ENCODE measurements around the gene PDXK. TPM values are rescaled to one million over a fixed set of nuclear protein-coding genes. Genes with fewer than 3 reads are reported as not detected.
A peak's percentile ranks its signal among the peaks of the same experiment; 100 is the strongest.

The PDXK gene
- total and polyA plus RNA-seq, 2 of the 13 experiments (the other 11 are each of a cell fraction or from before 2014, with no cell fraction given): 114 to 184 TPM

- TF ChIP-seq ZNF598 (CRISPR knock-in tag; IDR thresholded peaks at IDR 0.05; ENCODE audit: borderline replicate concordance) (no peak; the same call in 1 of the 2 replicates), HOXA3 (CRISPR knock-in tag; IDR thresholded peaks at IDR 0.05) (peak; percentile 23; the same call in 1 of the 2 replicates), NFE2 (CRISPR knock-in tag; IDR thresholded peaks at IDR 0.05) (no peak), FOXK2 (IDR thresholded peaks at IDR 0.05) (no peak), ONECUT2 (CRISPR knock-in tag; IDR thresholded peaks at IDR 0.05) (no peak), TSC22D2 (CRISPR knock-in tag; IDR thresholded peaks at IDR 0.05; ENCODE audit: borderline replicate concordance) (no peak), ISL2 (CRISPR knock-in tag; IDR thresholded peaks at IDR 0.05) (no peak), PCBP1 (IDR thresholded peaks at IDR 0.05; ENCODE audit: borderline replicate concordance, low read depth, low read length) (no peak), ERF (CRISPR knock-in tag; IDR thresholded peaks at IDR 0.05) (0 out of 2 replicates have a peak, but pooled peaks have one; percentile 28), EEA1 (CRISPR knock-in tag; IDR thresholded peaks at IDR 0.05; ENCODE audit: borderline replicate concordance) (0 out of 2 replicates have a peak, but pooled peaks have one; percentile 63), RAD51 (IDR thresholded peaks at IDR 0.05; ENCODE audit: borderline replicate concordance) (no peak)
- TF ChIP-seq, protein P1, sequence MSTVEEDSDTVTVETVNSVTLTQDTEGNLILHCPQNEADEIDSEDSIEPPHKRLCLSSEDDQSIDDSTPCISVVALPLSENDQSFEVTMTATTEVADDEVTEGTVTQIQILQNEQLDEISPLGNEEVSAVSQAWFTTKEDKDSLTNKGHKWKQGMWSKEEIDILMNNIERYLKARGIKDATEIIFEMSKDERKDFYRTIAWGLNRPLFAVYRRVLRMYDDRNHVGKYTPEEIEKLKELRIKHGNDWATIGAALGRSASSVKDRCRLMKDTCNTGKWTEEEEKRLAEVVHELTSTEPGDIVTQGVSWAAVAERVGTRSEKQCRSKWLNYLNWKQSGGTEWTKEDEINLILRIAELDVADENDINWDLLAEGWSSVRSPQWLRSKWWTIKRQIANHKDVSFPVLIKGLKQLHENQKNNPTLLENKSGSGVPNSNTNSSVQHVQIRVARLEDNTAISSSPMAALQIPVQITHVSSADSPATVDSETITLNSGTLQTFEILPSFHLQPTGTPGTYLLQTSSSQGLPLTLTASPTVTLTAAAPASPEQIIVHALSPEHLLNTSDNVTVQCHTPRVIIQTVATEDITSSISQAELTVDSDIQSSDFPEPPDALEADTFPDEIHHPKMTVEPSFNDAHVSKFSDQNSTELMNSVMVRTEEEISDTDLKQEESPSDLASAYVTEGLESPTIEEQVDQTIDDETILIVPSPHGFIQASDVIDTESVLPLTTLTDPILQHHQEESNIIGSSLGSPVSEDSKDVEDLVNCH (CRISPR knock-in tag; IDR thresholded peaks at IDR 0.05): no peak
- TF ChIP-seq, protein P2, sequence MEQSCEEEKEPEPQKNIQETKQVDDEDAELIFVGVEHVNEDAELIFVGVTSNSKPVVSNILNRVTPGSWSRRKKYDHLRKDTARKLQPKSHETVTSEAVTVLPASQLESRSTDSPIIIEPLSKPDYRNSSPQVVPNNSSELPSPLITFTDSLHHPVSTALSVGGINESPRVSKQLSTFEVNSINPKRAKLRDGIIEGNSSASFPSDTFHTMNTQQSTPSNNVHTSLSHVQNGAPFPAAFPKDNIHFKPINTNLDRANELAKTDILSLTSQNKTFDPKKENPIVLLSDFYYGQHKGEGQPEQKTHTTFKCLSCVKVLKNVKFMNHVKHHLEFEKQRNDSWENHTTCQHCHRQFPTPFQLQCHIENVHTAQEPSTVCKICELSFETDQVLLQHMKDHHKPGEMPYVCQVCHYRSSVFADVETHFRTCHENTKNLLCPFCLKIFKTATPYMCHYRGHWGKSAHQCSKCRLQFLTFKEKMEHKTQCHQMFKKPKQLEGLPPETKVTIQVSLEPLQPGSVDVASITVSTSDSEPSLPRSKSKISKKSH (CRISPR knock-in tag; IDR thresholded peaks at IDR 0.05; ENCODE audit: borderline replicate concordance): no peak
- TF ChIP-seq, protein P3, sequence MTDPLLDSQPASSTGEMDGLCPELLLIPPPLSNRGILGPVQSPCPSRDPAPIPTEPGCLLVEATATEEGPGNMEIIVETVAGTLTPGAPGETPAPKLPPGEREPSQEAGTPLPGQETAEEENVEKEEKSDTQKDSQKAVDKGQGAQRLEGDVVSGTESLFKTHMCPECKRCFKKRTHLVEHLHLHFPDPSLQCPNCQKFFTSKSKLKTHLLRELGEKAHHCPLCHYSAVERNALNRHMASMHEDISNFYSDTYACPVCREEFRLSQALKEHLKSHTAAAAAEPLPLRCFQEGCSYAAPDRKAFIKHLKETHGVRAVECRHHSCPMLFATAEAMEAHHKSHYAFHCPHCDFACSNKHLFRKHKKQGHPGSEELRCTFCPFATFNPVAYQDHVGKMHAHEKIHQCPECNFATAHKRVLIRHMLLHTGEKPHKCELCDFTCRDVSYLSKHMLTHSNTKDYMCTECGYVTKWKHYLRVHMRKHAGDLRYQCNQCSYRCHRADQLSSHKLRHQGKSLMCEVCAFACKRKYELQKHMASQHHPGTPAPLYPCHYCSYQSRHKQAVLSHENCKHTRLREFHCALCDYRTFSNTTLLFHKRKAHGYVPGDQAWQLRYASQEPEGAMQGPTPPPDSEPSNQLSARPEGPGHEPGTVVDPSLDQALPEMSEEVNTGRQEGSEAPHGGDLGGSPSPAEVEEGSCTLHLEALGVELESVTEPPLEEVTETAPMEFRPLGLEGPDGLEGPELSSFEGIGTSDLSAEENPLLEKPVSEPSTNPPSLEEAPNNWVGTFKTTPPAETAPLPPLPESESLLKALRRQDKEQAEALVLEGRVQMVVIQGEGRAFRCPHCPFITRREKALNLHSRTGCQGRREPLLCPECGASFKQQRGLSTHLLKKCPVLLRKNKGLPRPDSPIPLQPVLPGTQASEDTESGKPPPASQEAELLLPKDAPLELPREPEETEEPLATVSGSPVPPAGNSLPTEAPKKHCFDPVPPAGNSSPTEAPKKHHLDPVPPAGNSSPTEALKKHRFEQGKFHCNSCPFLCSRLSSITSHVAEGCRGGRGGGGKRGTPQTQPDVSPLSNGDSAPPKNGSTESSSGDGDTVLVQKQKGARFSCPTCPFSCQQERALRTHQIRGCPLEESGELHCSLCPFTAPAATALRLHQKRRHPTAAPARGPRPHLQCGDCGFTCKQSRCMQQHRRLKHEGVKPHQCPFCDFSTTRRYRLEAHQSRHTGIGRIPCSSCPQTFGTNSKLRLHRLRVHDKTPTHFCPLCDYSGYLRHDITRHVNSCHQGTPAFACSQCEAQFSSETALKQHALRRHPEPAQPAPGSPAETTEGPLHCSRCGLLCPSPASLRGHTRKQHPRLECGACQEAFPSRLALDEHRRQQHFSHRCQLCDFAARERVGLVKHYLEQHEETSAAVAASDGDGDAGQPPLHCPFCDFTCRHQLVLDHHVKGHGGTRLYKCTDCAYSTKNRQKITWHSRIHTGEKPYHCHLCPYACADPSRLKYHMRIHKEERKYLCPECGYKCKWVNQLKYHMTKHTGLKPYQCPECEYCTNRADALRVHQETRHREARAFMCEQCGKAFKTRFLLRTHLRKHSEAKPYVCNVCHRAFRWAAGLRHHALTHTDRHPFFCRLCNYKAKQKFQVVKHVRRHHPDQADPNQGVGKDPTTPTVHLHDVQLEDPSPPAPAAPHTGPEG (CRISPR knock-in tag; IDR thresholded peaks at IDR 0.05): no peak
- TF ChIP-seq, protein P4, sequence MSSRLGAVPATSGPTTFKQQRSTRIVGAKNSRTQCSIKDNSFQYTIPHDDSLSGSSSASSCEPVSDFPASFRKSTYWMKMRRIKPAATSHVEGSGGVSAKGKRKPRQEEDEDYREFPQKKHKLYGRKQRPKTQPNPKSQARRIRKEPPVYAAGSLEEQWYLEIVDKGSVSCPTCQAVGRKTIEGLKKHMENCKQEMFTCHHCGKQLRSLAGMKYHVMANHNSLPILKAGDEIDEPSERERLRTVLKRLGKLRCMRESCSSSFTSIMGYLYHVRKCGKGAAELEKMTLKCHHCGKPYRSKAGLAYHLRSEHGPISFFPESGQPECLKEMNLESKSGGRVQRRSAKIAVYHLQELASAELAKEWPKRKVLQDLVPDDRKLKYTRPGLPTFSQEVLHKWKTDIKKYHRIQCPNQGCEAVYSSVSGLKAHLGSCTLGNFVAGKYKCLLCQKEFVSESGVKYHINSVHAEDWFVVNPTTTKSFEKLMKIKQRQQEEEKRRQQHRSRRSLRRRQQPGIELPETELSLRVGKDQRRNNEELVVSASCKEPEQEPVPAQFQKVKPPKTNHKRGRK (CRISPR knock-in tag; IDR thresholded peaks at IDR 0.05): no peak
These were observed 15.7 kb upstream of the PDXK start (continued) for GRCh38 chr21:43703035-43703880.

Data from HepG2 (cell line).